Measurements from ENCODE around the gene SBNO2. TPM values are rescaled to one million over a fixed set of nuclear protein-coding genes. Genes with fewer than 3 reads are reported as not detected.

SBNO2 gene
- total RNA-seq, 2 donors from 2014 or later = 55.4 to 182 TPM

GRCh38 chr19:1086613-1087012 lies 87.5 kb downstream of the SBNO2 start:
- TF ChIP-seq CTCF (IDR thresholded peaks at IDR 0.05) = no peak
- DNase-seq (ENCODE audit: low spot score) = no peak
- no peak for ATAC-seq (ENCODE audit: insufficient number of reproducible peaks, low FRiP score, low read depth)
- Histone ChIP-seq H3K27ac (no peak overlapping the region), H3K36me3 (peaks cover 4% of the 10 kb centered on the region), H3K27me3 (replicated peaks; ENCODE audit: insufficient read depth) (no peaks in the 10 kb centered on the region), H3K9me3 (no peaks in the 10 kb centered on the region), H3K4me3 (no peak overlapping the region), H3K4me1 (ENCODE audit: control insufficient read depth in 1 of 2, low read depth in 2 of 2) (peaks cover 0 to 6% of the 10 kb centered on the region in 2 donors)

- no peaks in the 10 kb centered on the region for H3K9me3 ChIP-seq
- no peak overlapping the region for H3K4me3 ChIP-seq
- no peak for TF ChIP-seq CTCF (IDR thresholded peaks at IDR 0.05)
- H3K27me3 ChIP-seq (replicated peaks; ENCODE audit: insufficient read depth) = no peaks in the 10 kb centered on the region
- no peak for ATAC-seq (ENCODE audit: insufficient number of reproducible peaks, low FRiP score, low read depth)
- no peaks in the 10 kb centered on the region for H3K36me3 ChIP-seq
- no peak for DNase-seq (ENCODE audit: low spot score)
- H3K27ac ChIP-seq = no peak overlapping the region
- peaks cover 0 to 6% of the 10 kb centered on the region in 2 donors for H3K4me1 ChIP-seq (ENCODE audit: control insufficient read depth in 1 of 2, low read depth in 2 of 2)
Measured at GRCh38 chr19:1085676-1086442, 88.2 kb downstream of the SBNO2 start.

GRCh38 chr19:1085053-1085658 lies 88.9 kb downstream of the SBNO2 start:
- ATAC-seq (ENCODE audit: insufficient number of reproducible peaks, low FRiP score, low read depth) = no peak
- Histone ChIP-seq H3K4me1 (ENCODE audit: control insufficient read depth in 1 of 2, low read depth in 2 of 2) (peaks cover 0 to 6% of the 10 kb centered on the region in 2 donors), H3K9me3 (no peaks in the 10 kb centered on the region), H3K36me3 (no peaks in the 10 kb centered on the region), H3K4me3 (no peak overlapping the region), H3K27me3 (replicated peaks; ENCODE audit: insufficient read depth) (no peaks in the 10 kb centered on the region), H3K27ac (no peak overlapping the region)
- TF ChIP-seq CTCF (IDR thresholded peaks at IDR 0.05) = no peak
- DNase-seq (ENCODE audit: low spot score) = no peak

- ATAC-seq (ENCODE audit: insufficient number of reproducible peaks, low FRiP score, low read depth) = no peak
Measured at GRCh38 chr19:1084024-1084868, 89.8 kb downstream of the SBNO2 start.

More at GRCh38 chr19:1084024-1084868, 89.8 kb downstream of the SBNO2 start:
- Histone ChIP-seq H3K4me1 (ENCODE audit: control insufficient read depth in 1 of 2, low read depth in 2 of 2) (peaks cover 0 to 6% of the 10 kb centered on the region in 2 donors), H3K27ac (no peak overlapping the region), H3K36me3 (no peaks in the 10 kb centered on the region), H3K4me3 (no peak overlapping the region), H3K27me3 (replicated peaks; ENCODE audit: insufficient read depth) (no peaks in the 10 kb centered on the region), H3K9me3 (no peaks in the 10 kb centered on the region)
- no peak for TF ChIP-seq CTCF (IDR thresholded peaks at IDR 0.05)
- no peak for DNase-seq (ENCODE audit: low spot score)
